MM.1S (cell line): ENCODE data around the gene ENTPD2.

Experiments used
- EZH2 ChIP-seq: fragments of 300-600 bp; sonication (generic); optimal IDR thresholded peaks from 2 replicates; pipeline ENCODE3; 2017; ENCODE audit warnings: low read depth, mild to moderate bottlenecking, antibody characterized with exemption, low read length, mixed read lengths
- EZH2phosphoT487 ChIP-seq: fragments of 300-600 bp; sonication (generic); IDR thresholded peaks from 2 replicates; pipeline ENCODE4 v1.6.1; 2018; ENCODE audit warnings: antibody characterized with exemption, low read length
- TF ChIP-seq, protein P1 (sequence below): fragments of 300-600 bp; sonication (generic); IDR thresholded peaks from 2 replicates; pipeline ENCODE4 v1.5.1; 2016; ENCODE audit warnings: antibody characterized with exemption, low read length, mixed read lengths

DNA sequence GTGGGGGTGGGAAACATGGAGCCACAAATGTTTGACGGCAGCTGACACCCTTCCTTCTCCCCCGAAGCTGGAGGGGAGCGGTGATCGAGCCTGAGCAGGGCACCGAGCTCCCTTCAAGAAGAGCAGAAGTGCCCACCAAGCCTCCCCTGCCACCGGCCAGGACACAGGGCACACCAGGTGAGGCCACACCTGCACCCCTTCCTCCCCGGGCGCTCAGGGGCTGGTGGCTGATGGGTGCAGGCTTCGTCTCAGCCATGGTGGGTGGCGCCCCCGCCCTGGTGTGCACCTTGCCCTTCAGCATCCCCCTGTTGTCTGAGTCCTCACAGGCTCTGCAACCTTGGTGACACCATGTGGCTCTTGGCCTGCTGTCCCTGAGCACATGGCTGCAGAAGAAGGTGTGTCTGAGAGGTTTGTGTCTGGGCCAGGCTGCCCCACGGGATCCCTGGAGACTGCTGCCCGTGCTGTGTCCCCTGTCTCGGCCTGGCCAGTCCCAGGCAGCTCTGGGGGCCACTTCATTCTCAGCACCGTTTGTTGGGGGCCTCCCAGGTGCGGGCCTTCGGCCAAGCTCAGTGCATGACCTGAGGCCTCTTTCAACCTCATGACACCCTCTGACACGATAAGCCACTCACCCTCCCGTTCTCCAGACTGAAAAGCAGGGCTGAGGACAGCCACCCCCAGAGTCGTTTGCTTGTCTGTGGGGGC lies 44.1 kb upstream of the ENTPD2 start:
- no peak for TF ChIP-seq EZH2
- TF ChIP-seq, protein P1, sequence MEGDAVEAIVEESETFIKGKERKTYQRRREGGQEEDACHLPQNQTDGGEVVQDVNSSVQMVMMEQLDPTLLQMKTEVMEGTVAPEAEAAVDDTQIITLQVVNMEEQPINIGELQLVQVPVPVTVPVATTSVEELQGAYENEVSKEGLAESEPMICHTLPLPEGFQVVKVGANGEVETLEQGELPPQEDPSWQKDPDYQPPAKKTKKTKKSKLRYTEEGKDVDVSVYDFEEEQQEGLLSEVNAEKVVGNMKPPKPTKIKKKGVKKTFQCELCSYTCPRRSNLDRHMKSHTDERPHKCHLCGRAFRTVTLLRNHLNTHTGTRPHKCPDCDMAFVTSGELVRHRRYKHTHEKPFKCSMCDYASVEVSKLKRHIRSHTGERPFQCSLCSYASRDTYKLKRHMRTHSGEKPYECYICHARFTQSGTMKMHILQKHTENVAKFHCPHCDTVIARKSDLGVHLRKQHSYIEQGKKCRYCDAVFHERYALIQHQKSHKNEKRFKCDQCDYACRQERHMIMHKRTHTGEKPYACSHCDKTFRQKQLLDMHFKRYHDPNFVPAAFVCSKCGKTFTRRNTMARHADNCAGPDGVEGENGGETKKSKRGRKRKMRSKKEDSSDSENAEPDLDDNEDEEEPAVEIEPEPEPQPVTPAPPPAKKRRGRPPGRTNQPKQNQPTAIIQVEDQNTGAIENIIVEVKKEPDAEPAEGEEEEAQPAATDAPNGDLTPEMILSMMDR, result no peak
- no peak for TF ChIP-seq EZH2phosphoT487
